ENCODE measurements around the gene ZNF654.

ZNF654 gene

DNA sequence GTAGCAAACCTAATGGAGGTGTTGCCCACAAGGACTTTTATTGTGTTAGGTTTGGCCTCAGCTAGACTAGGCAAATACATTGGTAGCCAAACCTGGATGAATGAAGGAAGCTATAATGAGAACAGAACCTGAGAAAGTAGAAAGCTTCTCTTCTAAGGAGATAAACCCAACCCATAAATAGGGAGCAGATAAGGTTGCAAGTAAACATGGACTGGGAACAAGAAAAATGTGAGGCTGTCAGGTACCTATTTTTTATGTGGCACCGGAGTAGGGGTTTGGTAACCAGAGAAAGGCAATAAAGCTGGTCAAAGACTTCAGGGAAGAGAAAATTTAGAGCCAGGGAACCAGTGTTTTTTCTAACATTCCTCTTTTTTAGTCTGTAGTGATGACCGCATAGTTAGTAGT, 25.0 kb downstream of the ZNF654 start:
- H3K4me2 ChIP-seq (ENCODE audit: low read length), result no peak overlapping the region
- no peak overlapping the region for H4K91ac ChIP-seq (ENCODE audit: low read depth, low read length)
- whole genome bisulfite sequencing (ENCODE audit: extremely low coverage, insufficient coverage, insufficient read length), result no CpG with 5 or more reads among the region's 2 CpGs
- H3K18ac ChIP-seq (ENCODE audit: low read length), result no peak overlapping the region
- no peaks in the 10 kb centered on the region for H3K9me3 ChIP-seq (ENCODE audit: insufficient read depth, low read depth, low read length)
- no peak overlapping the region for H3K14ac ChIP-seq (ENCODE audit: low read length)
- H3K79me1 ChIP-seq (ENCODE audit: low read length), result no peaks in the 10 kb centered on the region
- no peak overlapping the region for H2BK120ac ChIP-seq (ENCODE audit: insufficient read depth, low read length, poor library complexity)
- no peak overlapping the region for H3K4me3 ChIP-seq (ENCODE audit: low read depth, low read length)
- no peaks in the 10 kb centered on the region for H3K4me1 ChIP-seq (ENCODE audit: control insufficient read depth in 1 of 2, insufficient read depth in 2 of 2, low read length in 2 of 2)
- H4K8ac ChIP-seq (ENCODE audit: low read depth, low read length), result no peak overlapping the region
- no peak for DNase-seq
- no peak overlapping the region for H3K4ac ChIP-seq (ENCODE audit: low read depth, low read length)
- no peak overlapping the region for H3K9ac ChIP-seq (ENCODE audit: low read length)
- no peak overlapping the region for H2AK5ac ChIP-seq (ENCODE audit: low read length)
- no peak overlapping the region for H3K23ac ChIP-seq (ENCODE audit: low read length)
- H2BK5ac ChIP-seq (ENCODE audit: low read depth, low read length, poor library complexity), result no peak overlapping the region
- H3K36me3 ChIP-seq (ENCODE audit: control insufficient read depth in 1 of 2, insufficient read depth in 2 of 2, low read length in 2 of 2), result no peaks in the 10 kb centered on the region
- H3K27me3 ChIP-seq (ENCODE audit: insufficient read depth, low read length), result no peaks in the 10 kb centered on the region
- no peak overlapping the region for H4K12ac ChIP-seq (ENCODE audit: low read depth, low read length)
- no peaks in the 10 kb centered on the region for H3K79me2 ChIP-seq (ENCODE audit: control insufficient read depth, insufficient read depth, low read length, poor library complexity)
- H2BK12ac ChIP-seq (ENCODE audit: low read length), result no peak overlapping the region
- H2AFZ ChIP-seq (ENCODE audit: insufficient read depth, low read length, poor library complexity), result no peak overlapping the region
- H3K27ac ChIP-seq (ENCODE audit: low read depth, low read length), result no peak overlapping the region

DNA sequence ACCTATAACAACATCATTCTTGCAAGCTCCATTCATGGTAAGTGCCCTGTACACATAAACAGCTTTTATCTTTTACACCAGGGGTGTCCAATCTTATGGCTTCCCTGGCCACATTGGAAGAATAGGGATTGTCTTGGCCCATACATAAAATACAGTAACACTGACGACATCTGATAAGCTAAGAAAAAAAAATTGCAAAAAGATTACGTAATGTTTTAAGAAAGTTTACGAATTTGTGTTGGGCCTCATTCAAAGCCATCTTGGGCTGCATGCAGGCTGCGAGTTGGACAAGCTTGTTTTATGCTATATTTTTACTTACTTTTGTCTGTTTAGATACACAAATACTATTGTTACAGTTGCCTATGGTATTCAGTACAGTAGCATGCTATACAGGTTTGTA, 31.6 kb downstream of the ZNF654 start:
- Histone ChIP-seq H2BK120ac (ENCODE audit: insufficient read depth, low read length, poor library complexity) (no peak overlapping the region), H2AK5ac (ENCODE audit: low read length) (no peak overlapping the region)
- peak in 1 of 2 donors; percentile 50 for DNase-seq

DNA sequence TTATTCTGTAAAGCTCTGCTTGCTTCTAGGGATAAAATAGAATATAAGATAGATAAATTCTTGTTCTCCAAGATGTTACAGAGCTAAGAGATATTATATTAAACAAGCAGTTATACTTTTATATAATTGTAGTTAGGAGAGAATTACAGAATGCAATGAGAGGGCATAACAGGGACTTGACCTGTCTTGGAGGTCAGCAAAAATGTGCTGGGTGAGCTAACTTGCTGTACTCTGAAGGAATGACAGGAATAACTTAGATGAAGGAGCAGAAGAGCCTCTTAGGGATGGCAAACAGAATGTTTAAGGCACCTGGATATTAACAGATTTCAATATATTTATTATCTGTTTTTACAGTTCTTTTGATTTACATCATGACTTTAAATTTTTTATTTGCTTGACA, 33.2 kb downstream of the ZNF654 start:
- Histone ChIP-seq H2BK12ac (ENCODE audit: low read length) (no peak overlapping the region), H4K12ac (ENCODE audit: low read depth, low read length) (no peak overlapping the region), H3K18ac (ENCODE audit: low read length) (no peak overlapping the region), H2BK5ac (ENCODE audit: low read depth, low read length, poor library complexity) (no peak overlapping the region), H3K23ac (ENCODE audit: low read length) (no peak overlapping the region), H3K27ac (ENCODE audit: low read depth, low read length) (no peak overlapping the region), H3K79me1 (ENCODE audit: low read length) (no peaks in the 10 kb centered on the region), H3K14ac (ENCODE audit: low read length) (no peak overlapping the region), H2BK120ac (ENCODE audit: insufficient read depth, low read length, poor library complexity) (no peak overlapping the region), H3K27me3 (ENCODE audit: insufficient read depth, low read length) (no peaks in the 10 kb centered on the region), H3K4me3 (ENCODE audit: low read depth, low read length) (no peak overlapping the region), H3K4me2 (ENCODE audit: low read length) (no peak overlapping the region), H3K4ac (ENCODE audit: low read depth, low read length) (no peak overlapping the region), H3K9me3 (ENCODE audit: insufficient read depth, low read depth, low read length) (no peaks in the 10 kb centered on the region), H3K4me1 (ENCODE audit: control insufficient read depth in 1 of 2, insufficient read depth in 2 of 2, low read length in 2 of 2) (no peaks in the 10 kb centered on the region), H4K8ac (ENCODE audit: low read depth, low read length) (no peak overlapping the region), H2AFZ (ENCODE audit: insufficient read depth, low read length, poor library complexity) (no peak overlapping the region), H3K9ac (ENCODE audit: low read length) (no peak overlapping the region), H4K91ac (ENCODE audit: low read depth, low read length) (no peak overlapping the region), H3K79me2 (ENCODE audit: control insufficient read depth, insufficient read depth, low read length, poor library complexity) (no peaks in the 10 kb centered on the region), H3K36me3 (ENCODE audit: control insufficient read depth in 1 of 2, insufficient read depth in 2 of 2, low read length in 2 of 2) (no peaks in the 10 kb centered on the region), H2AK5ac (ENCODE audit: low read length) (no peak overlapping the region)
- DNase-seq, result peak in 1 of 2 donors; percentile 55

More for the DNA sequence above, 31.6 kb downstream of the ZNF654 start:
- Histone ChIP-seq H4K12ac (ENCODE audit: low read depth, low read length) (no peak overlapping the region), H3K14ac (ENCODE audit: low read length) (no peak overlapping the region), H3K18ac (ENCODE audit: low read length) (no peak overlapping the region), H3K4me3 (ENCODE audit: low read depth, low read length) (no peak overlapping the region), H3K79me1 (ENCODE audit: low read length) (no peaks in the 10 kb centered on the region), H2AFZ (ENCODE audit: insufficient read depth, low read length, poor library complexity) (no peak overlapping the region), H3K36me3 (ENCODE audit: control insufficient read depth in 1 of 2, insufficient read depth in 2 of 2, low read length in 2 of 2) (no peaks in the 10 kb centered on the region), H4K8ac (ENCODE audit: low read depth, low read length) (no peak overlapping the region), H3K4me2 (ENCODE audit: low read length) (no peak overlapping the region), H3K4ac (ENCODE audit: low read depth, low read length) (no peak overlapping the region), H2BK12ac (ENCODE audit: low read length) (no peak overlapping the region), H3K79me2 (ENCODE audit: control insufficient read depth, insufficient read depth, low read length, poor library complexity) (no peaks in the 10 kb centered on the region), H3K4me1 (ENCODE audit: control insufficient read depth in 1 of 2, insufficient read depth in 2 of 2, low read length in 2 of 2) (no peaks in the 10 kb centered on the region), H3K27me3 (ENCODE audit: insufficient read depth, low read length) (no peaks in the 10 kb centered on the region), H2BK5ac (ENCODE audit: low read depth, low read length, poor library complexity) (no peak overlapping the region), H3K27ac (ENCODE audit: low read depth, low read length) (no peak overlapping the region), H3K9me3 (ENCODE audit: insufficient read depth, low read depth, low read length) (no peaks in the 10 kb centered on the region), H3K23ac (ENCODE audit: low read length) (no peak overlapping the region), H4K91ac (ENCODE audit: low read depth, low read length) (no peak overlapping the region), H3K9ac (ENCODE audit: low read length) (no peak overlapping the region)
- no CpG with 5 or more reads among the region's 4 CpGs for WGBS (ENCODE audit: extremely low coverage, insufficient coverage, insufficient read length)

DNA sequence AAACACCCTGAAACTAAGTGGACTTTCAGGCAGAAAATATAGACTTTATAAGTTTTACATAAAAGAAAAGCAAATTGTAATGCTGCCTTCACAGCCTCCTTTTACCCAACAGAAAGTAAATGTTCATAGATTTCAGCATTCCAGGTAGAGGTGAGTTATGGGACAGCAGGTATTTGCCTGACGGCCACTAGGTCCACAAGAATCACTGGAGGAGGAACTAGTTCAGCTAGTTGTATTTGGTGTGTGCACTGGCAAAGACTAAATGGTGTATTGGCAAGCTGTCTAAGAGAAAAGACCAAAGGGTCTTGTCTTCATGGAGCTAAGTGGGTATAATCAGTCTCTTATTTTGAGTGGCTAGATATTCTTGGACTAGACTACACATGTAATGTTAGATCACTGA, 34.2 kb downstream of the ZNF654 start:
- Histone ChIP-seq H3K27ac (ENCODE audit: low read depth, low read length) (no peak overlapping the region), H3K4ac (ENCODE audit: low read depth, low read length) (no peak overlapping the region), H3K79me2 (ENCODE audit: control insufficient read depth, insufficient read depth, low read length, poor library complexity) (no peaks in the 10 kb centered on the region), H4K8ac (ENCODE audit: low read depth, low read length) (no peak overlapping the region), H4K91ac (ENCODE audit: low read depth, low read length) (no peak overlapping the region), H3K4me2 (ENCODE audit: low read length) (no peak overlapping the region), H4K12ac (ENCODE audit: low read depth, low read length) (no peak overlapping the region), H3K4me1 (ENCODE audit: control insufficient read depth in 1 of 2, insufficient read depth in 2 of 2, low read length in 2 of 2) (no peaks in the 10 kb centered on the region), H3K36me3 (ENCODE audit: control insufficient read depth in 1 of 2, insufficient read depth in 2 of 2, low read length in 2 of 2) (no peaks in the 10 kb centered on the region), H3K23ac (ENCODE audit: low read length) (no peak overlapping the region), H2BK120ac (ENCODE audit: insufficient read depth, low read length, poor library complexity) (no peak overlapping the region), H3K4me3 (ENCODE audit: low read depth, low read length) (no peak overlapping the region), H2BK12ac (ENCODE audit: low read length) (no peak overlapping the region), H3K9ac (ENCODE audit: low read length) (no peak overlapping the region), H3K14ac (ENCODE audit: low read length) (no peak overlapping the region), H2AK5ac (ENCODE audit: low read length) (no peak overlapping the region), H3K79me1 (ENCODE audit: low read length) (no peaks in the 10 kb centered on the region), H3K9me3 (ENCODE audit: insufficient read depth, low read depth, low read length) (no peaks in the 10 kb centered on the region), H2BK5ac (ENCODE audit: low read depth, low read length, poor library complexity) (no peak overlapping the region), H2AFZ (ENCODE audit: insufficient read depth, low read length, poor library complexity) (no peak overlapping the region), H3K18ac (ENCODE audit: low read length) (no peak overlapping the region), H3K27me3 (ENCODE audit: insufficient read depth, low read length) (no peaks in the 10 kb centered on the region)
- peak; percentile 24 to 69 for DNase-seq
- WGBS (ENCODE audit: extremely low coverage, insufficient coverage, insufficient read length), result no CpG with 5 or more reads among the region's 1 CpG
